Suprapubic skin (tissue), 4 donors: ENCODE results near the gene ARL16. TPM values are rescaled to one million over a fixed set of nuclear protein-coding genes. Genes with fewer than 3 reads are reported as not detected.
A peak's percentile ranks its signal among the peaks of the same experiment; 100 is the strongest.

Source experiments
- DNase-seq, 2 donors: peaks; one replicate each; pipeline ENCODE4 v3.0.0-alpha.2; 2019; ENCODE audit warnings: low spot score in 2 of 2
- H3K27ac ChIP-seq: fragments of 200-600 bp; sonication (generic); one replicate; pipeline ENCODE4 v1.5.1; 2019
- H3K27me3 ChIP-seq: fragments of 200-600 bp; sonication (generic); one replicate; pipeline ENCODE4 v1.5.1; 2019
- H3K36me3 ChIP-seq: fragments of 200-600 bp; sonication (generic); one replicate; pipeline ENCODE4 v1.5.1; 2019
- H3K4me1 ChIP-seq: fragments of 200-600 bp; sonication (generic); one replicate; pipeline ENCODE4 v1.5.1; 2019
- H3K4me3 ChIP-seq: fragments of 200-600 bp; sonication (generic); one replicate; pipeline ENCODE4 v1.5.1; 2019; ENCODE audit warnings: mild to moderate bottlenecking
- H3K9me3 ChIP-seq: fragments of 200-600 bp; sonication (generic); one replicate; pipeline ENCODE4 v1.5.1; 2019
- CTCF ChIP-seq, 2 donors: fragments of 200-600 bp in 1 of 2; fragments of 450-650 bp in 1 of 2; sonication (generic) in 1 of 2; IDR thresholded peaks; one replicate each; pipeline ENCODE4 v1.5.1; 2016 to 2019; ENCODE audit warnings: antibody characterized with exemption in 2 of 2, mild to moderate bottlenecking in 1 of 2, moderate library complexity in 1 of 2
- EP300 ChIP-seq: sonication (generic); formaldehyde crosslinking; IDR thresholded peaks from one replicate; pipeline ENCODE4 v1.6.1; 2017; ENCODE audit warnings: antibody characterized with exemption
- POLR2A ChIP-seq, 2 donors: fragments of 450-650 bp; IDR thresholded peaks; one replicate each; pipeline ENCODE4 v1.6.1; 2017; ENCODE audit warnings: antibody characterized with exemption in 2 of 2, mild to moderate bottlenecking in 2 of 2, moderate library complexity in 2 of 2
- POLR2AphosphoS5 ChIP-seq, 3 donors: sonication (generic); formaldehyde crosslinking; IDR thresholded peaks; one replicate each; pipeline ENCODE4 v1.6.1; 2017; ENCODE audit warnings: antibody characterized with exemption in 3 of 3
- WGBS: methylation state at CpG from one replicate; pipeline ENCODE4 v1.1.5; 2018; 5-methylcytosine and 5-hydroxymethylcytosine counted together
- total RNA-seq, 4 donors: library from RNA; depleted of rRNA; stranded (reverse); fragments of >200 nt; gene quantifications; one replicate each; pipeline ENCODE4 v1.1.0, GENCODE V29; 2016

The ARL16 gene
- total RNA-seq, 4 donors from 2014 or later, result 20.2 to 39.4 (median 36.2) TPM

- TF ChIP-seq POLR2AphosphoS5 (IDR thresholded peaks at IDR 0.05), result no peak
- no peak for TF ChIP-seq CTCF (IDR thresholded peaks at IDR 0.05)
- TF ChIP-seq EP300, result no peak
- no peak for TF ChIP-seq POLR2A (IDR thresholded peaks at IDR 0.05)
- Histone ChIP-seq H3K36me3 (peaks cover 39% of the 10 kb centered on the region), H3K27me3 (no peaks in the 10 kb centered on the region), H3K27ac (no peak overlapping the region), H3K4me1 (peaks cover 42% of the 10 kb centered on the region), H3K4me3 (no peak overlapping the region), H3K9me3 (no peaks in the 10 kb centered on the region)
- DNase-seq, result no peak
- WGBS, result 94% methylated on average over 17 of the region's 17 CpGs
Observed at GRCh38 chr17:81706232-81706611, 22.6 kb upstream of the ARL16 start.

GRCh38 chr17:81705518-81706231 lies 22.1 kb upstream of the ARL16 start:
- 91% methylated on average over 23 of the region's 30 CpGs for WGBS

GRCh38 chr17:81703747-81704654 lies 20.4 kb upstream of the ARL16 start:
- 54% methylated on average over 13 of the region's 27 CpGs for WGBS
- Histone ChIP-seq H3K27ac (peak overlapping the region; percentile 96), H3K4me1 (peaks cover 39% of the 10 kb centered on the region), H3K36me3 (peaks cover 59% of the 10 kb centered on the region), H3K9me3 (no peaks in the 10 kb centered on the region), H3K27me3 (no peaks in the 10 kb centered on the region), H3K4me3 (peak overlapping the region; percentile 99)
- TF ChIP-seq EP300 (no peak), POLR2A (IDR thresholded peaks at IDR 0.05) (no peak)
- no peak for DNase-seq

More at GRCh38 chr17:81705518-81706231, 22.1 kb upstream of the ARL16 start:
- H3K27me3 ChIP-seq, result no peaks in the 10 kb centered on the region
- peaks cover 42% of the 10 kb centered on the region for H3K4me1 ChIP-seq
- TF ChIP-seq POLR2AphosphoS5 (IDR thresholded peaks at IDR 0.05) (no peak), CTCF (IDR thresholded peaks at IDR 0.05) (no peak), POLR2A (IDR thresholded peaks at IDR 0.05) (no peak), EP300 (no peak)
- no peaks in the 10 kb centered on the region for H3K9me3 ChIP-seq
- H3K27ac ChIP-seq, result no peak overlapping the region
- no peak overlapping the region for H3K4me3 ChIP-seq
- H3K36me3 ChIP-seq, result peaks cover 45% of the 10 kb centered on the region
- no peak for DNase-seq

- Histone ChIP-seq H3K4me1 (peaks cover 39% of the 10 kb centered on the region), H3K36me3 (peaks cover 66% of the 10 kb centered on the region), H3K27ac (peak within 1 kb of the TSS; percentile 96), H3K4me3 (peak within 1 kb of the TSS; percentile 99), H3K27me3 (no peaks in the 10 kb centered on the region), H3K9me3 (no peaks in the 10 kb centered on the region)
- DNase-seq, result peak; percentile 94 to 97
- WGBS, result 1% methylated on average over 38 of the region's 102 CpGs
- no peak for TF ChIP-seq EP300
- TF ChIP-seq CTCF (IDR thresholded peaks at IDR 0.05), result peak; percentile 18 to 42
- peak; percentile 66 to 69 for TF ChIP-seq POLR2A (IDR thresholded peaks at IDR 0.05)
- peak; percentile 64 to 93 (median 83) for TF ChIP-seq POLR2AphosphoS5 (IDR thresholded peaks at IDR 0.05)
Observed at GRCh38 chr17:81702934-81703746, 19.5 kb upstream of the ARL16 start, which contains the start of gene MRPL12. Gene MRPL12 (plus strand): TSS chr17:81703367. CDS start chr17:81703502, 135 bp downstream.

GRCh38 chr17:81701288-81702071 lies 17.9 kb upstream of the ARL16 start:
- Histone ChIP-seq H3K4me3 (peak overlapping the region; percentile 99), H3K4me1 (peaks cover 39% of the 10 kb centered on the region), H3K9me3 (no peaks in the 10 kb centered on the region), H3K27me3 (no peaks in the 10 kb centered on the region), H3K27ac (peak overlapping the region; percentile 96), H3K36me3 (peaks cover 67% of the 10 kb centered on the region)
- TF ChIP-seq EP300 (no peak), CTCF (IDR thresholded peaks at IDR 0.05) (no peak), POLR2A (IDR thresholded peaks at IDR 0.05) (no peak), POLR2AphosphoS5 (IDR thresholded peaks at IDR 0.05) (no peak)
- 69% methylated on average over 20 of the region's 23 CpGs for WGBS
- DNase-seq, result no peak
